HEK293 (cell line): Measurements from ENCODE around the gene NLGN1.

ENCODE experiments used
- CTCF ChIA-PET: fragments of 350-600 bp; formaldehyde crosslinking; extraction: SDS; loops from one replicate; lab custom pipeline; 2021; ENCODE audit warnings: antibody characterized with exemption; lab: Yijun Ruan, JAX
- POLR2A ChIA-PET: fragments of 300-600 bp; formaldehyde crosslinking; extraction: SDS; loops from one replicate; lab custom pipeline; 2020; ENCODE audit warnings: antibody characterized with exemption, inconsistent platforms; lab: Yijun Ruan, JAX
- H3K27ac ChIP-seq: fragments of 200-500 bp; sonication (Bioruptor generic); 2 replicates; pipeline ENCODE4 v1.5.1; 2014; ENCODE audit warnings: low read depth, low read length, control low read depth, inconsistent platforms; ENCODE audit errors: extremely low read depth
- H3K36me3 ChIP-seq, 2 experiments: fragments of 200-500 bp in 1 of 2; sonication (Bioruptor generic) in 1 of 2; 1 replicate in 1 of 2; 2 replicates in 1 of 2; pipeline ENCODE4 v1.5.1; 2014 to 2017; ENCODE audit warnings: inconsistent platforms in 2 of 2, low read length in 2 of 2; ENCODE audit not compliant: control insufficient read depth in 2 of 2, insufficient read depth in 1 of 2
- H3K4me1 ChIP-seq: fragments of 200-500 bp; sonication (Bioruptor generic); 2 replicates; pipeline ENCODE4 v1.5.1; 2014; ENCODE audit warnings: mild to moderate bottlenecking, low read length, inconsistent platforms; ENCODE audit not compliant: control insufficient read depth, insufficient read depth
- H3K4me3 ChIP-seq: 2 replicates; pipeline ENCODE4 v1.5.1; 2011; ENCODE audit warnings: low read depth, mild to moderate bottlenecking, control low read depth, low read length, moderate library complexity
- H3K9me3 ChIP-seq: fragments of 200-500 bp; sonication (Bioruptor generic); 2 replicates; pipeline ENCODE4 v1.5.1; 2014; ENCODE audit warnings: low read depth, low read length, inconsistent platforms; ENCODE audit not compliant: control insufficient read depth, insufficient read depth
- SP3 ChIP-seq: fragments of 450-650 bp; formaldehyde crosslinking; IDR thresholded peaks from 2 replicates; pipeline ENCODE4 v1.5.1; 2016; ENCODE audit warnings: missing biosample characterization, missing genetic modification characterization
- WT1 ChIP-seq: fragments of 450-650 bp; formaldehyde crosslinking; IDR thresholded peaks from 2 replicates; pipeline ENCODE4 v1.5.1; 2016; ENCODE audit warnings: missing biosample characterization, missing genetic modification characterization
- ZFHX2 ChIP-seq: fragments of 450-650 bp; formaldehyde crosslinking; conservative IDR thresholded peaks from 2 replicates; pipeline ENCODE4 v1.5.1; 2016; ENCODE audit warnings: missing biosample characterization, missing genetic modification characterization
- ZNF132 ChIP-seq: fragments of 450-650 bp; formaldehyde crosslinking; IDR thresholded peaks from 2 replicates; pipeline ENCODE4 v1.5.1; 2017; ENCODE audit warnings: missing biosample characterization, missing genetic modification characterization, borderline replicate concordance
- ZNF155 ChIP-seq: fragments of 450-650 bp; formaldehyde crosslinking; IDR thresholded peaks from 2 replicates; pipeline ENCODE4 v1.5.1; 2016; ENCODE audit warnings: missing biosample characterization, missing genetic modification characterization
- ZNF274 ChIP-seq, 2 experiments: fragments of 200-500 bp in 1 of 2; fragments of 450-650 bp in 1 of 2; sonication (Bioruptor generic) in 1 of 2; formaldehyde crosslinking in 1 of 2; IDR thresholded peaks; 2 replicates each; pipeline versions ENCODE4 v1.5.1 to v1.6.1; 2014 to 2016; ENCODE audit warnings: borderline replicate concordance in 1 of 2, inconsistent platforms in 1 of 2, low read length in 1 of 2, missing biosample characterization in 1 of 2, missing genetic modification characterization in 1 of 2
- ZNF416 ChIP-seq: fragments of 450-650 bp; formaldehyde crosslinking; IDR thresholded peaks from 2 replicates; pipeline ENCODE4 v1.5.1; 2016; ENCODE audit warnings: missing biosample characterization, missing genetic modification characterization
- TF ChIP-seq, protein P1 (sequence below): fragments of 450-650 bp; formaldehyde crosslinking; IDR thresholded peaks from 2 replicates; pipeline ENCODE4 v1.5.0; 2017; ENCODE audit warnings: missing biosample characterization, missing genetic modification characterization, borderline replicate concordance
- TF ChIP-seq, protein P2 (sequence below): fragments of 450-650 bp; formaldehyde crosslinking; IDR thresholded peaks from 2 replicates; pipeline ENCODE4 v1.5.1; 2016; ENCODE audit warnings: missing biosample characterization, missing genetic modification characterization, borderline replicate concordance
- TF ChIP-seq, protein P3 (sequence below): fragments of 450-650 bp; formaldehyde crosslinking; IDR thresholded peaks from 2 replicates; pipeline ENCODE4 v1.5.1; 2017; ENCODE audit warnings: missing biosample characterization, missing genetic modification characterization
- TF ChIP-seq, protein P4 (sequence below): fragments of 450-650 bp; formaldehyde crosslinking; IDR thresholded peaks from 2 replicates; pipeline ENCODE4 v1.5.1; 2016; ENCODE audit warnings: missing biosample characterization, missing genetic modification characterization
- TF ChIP-seq, protein P5 (sequence below): fragments of 450-650 bp; formaldehyde crosslinking; IDR thresholded peaks from 2 replicates; pipeline ENCODE4 v1.5.1; 2016; ENCODE audit warnings: missing biosample characterization, missing genetic modification characterization
- TF ChIP-seq, protein P6 (sequence below): fragments of 450-650 bp; formaldehyde crosslinking; IDR thresholded peaks from 2 replicates; pipeline ENCODE4 v1.5.1; 2016; ENCODE audit warnings: missing biosample characterization, missing genetic modification characterization
- TF ChIP-seq, protein P7 (sequence below): fragments of 450-650 bp; formaldehyde crosslinking; conservative IDR thresholded peaks from 2 replicates; pipeline ENCODE4 v1.5.1; 2016; ENCODE audit warnings: low read depth, missing biosample characterization, missing genetic modification characterization

NLGN1 gene

DNA sequence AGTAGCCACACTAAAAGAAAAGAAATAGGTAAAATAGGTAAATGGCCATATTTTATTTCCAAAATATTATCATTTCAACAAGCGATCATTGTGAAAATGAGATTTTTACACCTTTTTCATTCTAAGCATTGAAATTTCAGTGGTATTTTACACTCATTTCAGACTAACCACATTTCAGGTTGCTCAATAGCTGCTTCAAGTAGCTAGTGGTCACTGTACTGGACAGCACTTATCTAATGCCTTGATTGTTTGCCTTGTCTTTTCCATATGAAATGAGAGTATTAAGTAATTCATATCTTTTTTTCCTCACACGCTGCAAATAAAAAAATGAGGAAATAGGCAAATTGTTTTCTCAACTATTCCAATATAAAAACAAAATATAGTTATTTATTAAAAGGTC, 332.8 kb downstream of the NLGN1 start:
- TF ChIP-seq, protein P1, sequence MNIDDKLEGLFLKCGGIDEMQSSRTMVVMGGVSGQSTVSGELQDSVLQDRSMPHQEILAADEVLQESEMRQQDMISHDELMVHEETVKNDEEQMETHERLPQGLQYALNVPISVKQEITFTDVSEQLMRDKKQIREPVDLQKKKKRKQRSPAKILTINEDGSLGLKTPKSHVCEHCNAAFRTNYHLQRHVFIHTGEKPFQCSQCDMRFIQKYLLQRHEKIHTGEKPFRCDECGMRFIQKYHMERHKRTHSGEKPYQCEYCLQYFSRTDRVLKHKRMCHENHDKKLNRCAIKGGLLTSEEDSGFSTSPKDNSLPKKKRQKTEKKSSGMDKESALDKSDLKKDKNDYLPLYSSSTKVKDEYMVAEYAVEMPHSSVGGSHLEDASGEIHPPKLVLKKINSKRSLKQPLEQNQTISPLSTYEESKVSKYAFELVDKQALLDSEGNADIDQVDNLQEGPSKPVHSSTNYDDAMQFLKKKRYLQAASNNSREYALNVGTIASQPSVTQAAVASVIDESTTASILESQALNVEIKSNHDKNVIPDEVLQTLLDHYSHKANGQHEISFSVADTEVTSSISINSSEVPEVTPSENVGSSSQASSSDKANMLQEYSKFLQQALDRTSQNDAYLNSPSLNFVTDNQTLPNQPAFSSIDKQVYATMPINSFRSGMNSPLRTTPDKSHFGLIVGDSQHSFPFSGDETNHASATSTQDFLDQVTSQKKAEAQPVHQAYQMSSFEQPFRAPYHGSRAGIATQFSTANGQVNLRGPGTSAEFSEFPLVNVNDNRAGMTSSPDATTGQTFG (tag by site-specific recombination): no peak
- TF ChIP-seq, protein P2, sequence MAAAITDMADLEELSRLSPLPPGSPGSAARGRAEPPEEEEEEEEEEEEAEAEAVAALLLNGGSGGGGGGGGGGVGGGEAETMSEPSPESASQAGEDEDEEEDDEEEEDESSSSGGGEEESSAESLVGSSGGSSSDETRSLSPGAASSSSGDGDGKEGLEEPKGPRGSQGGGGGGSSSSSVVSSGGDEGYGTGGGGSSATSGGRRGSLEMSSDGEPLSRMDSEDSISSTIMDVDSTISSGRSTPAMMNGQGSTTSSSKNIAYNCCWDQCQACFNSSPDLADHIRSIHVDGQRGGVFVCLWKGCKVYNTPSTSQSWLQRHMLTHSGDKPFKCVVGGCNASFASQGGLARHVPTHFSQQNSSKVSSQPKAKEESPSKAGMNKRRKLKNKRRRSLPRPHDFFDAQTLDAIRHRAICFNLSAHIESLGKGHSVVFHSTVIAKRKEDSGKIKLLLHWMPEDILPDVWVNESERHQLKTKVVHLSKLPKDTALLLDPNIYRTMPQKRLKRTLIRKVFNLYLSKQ: no peak
- TF ChIP-seq, protein P3, sequence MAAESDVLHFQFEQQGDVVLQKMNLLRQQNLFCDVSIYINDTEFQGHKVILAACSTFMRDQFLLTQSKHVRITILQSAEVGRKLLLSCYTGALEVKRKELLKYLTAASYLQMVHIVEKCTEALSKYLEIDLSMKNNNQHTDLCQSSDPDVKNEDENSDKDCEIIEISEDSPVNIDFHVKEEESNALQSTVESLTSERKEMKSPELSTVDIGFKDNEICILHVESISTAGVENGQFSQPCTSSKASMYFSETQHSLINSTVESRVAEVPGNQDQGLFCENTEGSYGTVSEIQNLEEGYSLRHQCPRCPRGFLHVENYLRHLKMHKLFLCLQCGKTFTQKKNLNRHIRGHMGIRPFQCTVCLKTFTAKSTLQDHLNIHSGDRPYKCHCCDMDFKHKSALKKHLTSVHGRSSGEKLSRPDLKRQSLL (tag by site-specific recombination): no peak
- TF ChIP-seq WT1 (no peak), ZNF416 (tag by site-specific recombination) (no peak), ZNF132 (tag by site-specific recombination) (no peak), ZFHX2 (tag by site-specific recombination) (no peak), ZNF155 (tag by site-specific recombination) (no peak), ZNF274 (IDR thresholded peaks at IDR 0.05; ENCODE audit: low read length) (no peak), ZNF274 (tag by site-specific recombination; IDR thresholded peaks at IDR 0.05; ENCODE audit: borderline replicate concordance) (no peak), SP3 (tag by site-specific recombination) (no peak)
- TF ChIP-seq, protein P4, sequence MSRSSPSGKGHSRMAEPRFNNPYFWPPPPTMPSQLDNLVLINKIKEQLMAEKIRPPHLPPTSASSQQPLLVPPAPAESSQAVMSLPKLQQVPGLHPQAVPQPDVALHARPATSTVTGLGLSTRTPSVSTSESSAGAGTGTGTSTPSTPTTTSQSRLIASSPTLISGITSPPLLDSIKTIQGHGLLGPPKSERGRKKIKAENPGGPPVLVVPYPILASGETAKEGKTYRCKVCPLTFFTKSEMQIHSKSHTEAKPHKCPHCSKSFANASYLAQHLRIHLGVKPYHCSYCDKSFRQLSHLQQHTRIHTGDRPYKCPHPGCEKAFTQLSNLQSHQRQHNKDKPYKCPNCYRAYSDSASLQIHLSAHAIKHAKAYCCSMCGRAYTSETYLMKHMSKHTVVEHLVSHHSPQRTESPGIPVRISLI (tag by site-specific recombination): no peak
- TF ChIP-seq, protein P5, sequence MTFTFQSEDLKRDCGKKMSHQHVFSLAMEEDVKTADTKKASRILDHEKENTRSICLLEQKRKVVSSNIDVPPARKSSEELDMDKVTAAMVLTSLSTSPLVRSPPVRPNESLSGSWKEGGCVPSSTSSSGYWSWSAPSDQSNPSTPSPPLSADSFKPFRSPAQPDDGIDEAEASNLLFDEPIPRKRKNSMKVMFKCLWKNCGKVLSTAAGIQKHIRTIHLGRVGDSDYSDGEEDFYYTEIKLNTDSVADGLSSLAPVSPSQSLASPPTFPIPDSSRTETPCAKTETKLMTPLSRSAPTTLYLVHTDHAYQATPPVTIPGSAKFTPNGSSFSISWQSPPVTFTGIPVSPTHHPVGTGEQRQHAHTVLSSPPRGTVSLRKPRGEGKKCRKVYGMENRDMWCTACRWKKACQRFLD (tag by site-specific recombination): no peak
- TF ChIP-seq, protein P6, sequence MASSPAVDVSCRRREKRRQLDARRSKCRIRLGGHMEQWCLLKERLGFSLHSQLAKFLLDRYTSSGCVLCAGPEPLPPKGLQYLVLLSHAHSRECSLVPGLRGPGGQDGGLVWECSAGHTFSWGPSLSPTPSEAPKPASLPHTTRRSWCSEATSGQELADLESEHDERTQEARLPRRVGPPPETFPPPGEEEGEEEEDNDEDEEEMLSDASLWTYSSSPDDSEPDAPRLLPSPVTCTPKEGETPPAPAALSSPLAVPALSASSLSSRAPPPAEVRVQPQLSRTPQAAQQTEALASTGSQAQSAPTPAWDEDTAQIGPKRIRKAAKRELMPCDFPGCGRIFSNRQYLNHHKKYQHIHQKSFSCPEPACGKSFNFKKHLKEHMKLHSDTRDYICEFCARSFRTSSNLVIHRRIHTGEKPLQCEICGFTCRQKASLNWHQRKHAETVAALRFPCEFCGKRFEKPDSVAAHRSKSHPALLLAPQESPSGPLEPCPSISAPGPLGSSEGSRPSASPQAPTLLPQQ (tag by site-specific recombination): no peak
- TF ChIP-seq, protein P7, sequence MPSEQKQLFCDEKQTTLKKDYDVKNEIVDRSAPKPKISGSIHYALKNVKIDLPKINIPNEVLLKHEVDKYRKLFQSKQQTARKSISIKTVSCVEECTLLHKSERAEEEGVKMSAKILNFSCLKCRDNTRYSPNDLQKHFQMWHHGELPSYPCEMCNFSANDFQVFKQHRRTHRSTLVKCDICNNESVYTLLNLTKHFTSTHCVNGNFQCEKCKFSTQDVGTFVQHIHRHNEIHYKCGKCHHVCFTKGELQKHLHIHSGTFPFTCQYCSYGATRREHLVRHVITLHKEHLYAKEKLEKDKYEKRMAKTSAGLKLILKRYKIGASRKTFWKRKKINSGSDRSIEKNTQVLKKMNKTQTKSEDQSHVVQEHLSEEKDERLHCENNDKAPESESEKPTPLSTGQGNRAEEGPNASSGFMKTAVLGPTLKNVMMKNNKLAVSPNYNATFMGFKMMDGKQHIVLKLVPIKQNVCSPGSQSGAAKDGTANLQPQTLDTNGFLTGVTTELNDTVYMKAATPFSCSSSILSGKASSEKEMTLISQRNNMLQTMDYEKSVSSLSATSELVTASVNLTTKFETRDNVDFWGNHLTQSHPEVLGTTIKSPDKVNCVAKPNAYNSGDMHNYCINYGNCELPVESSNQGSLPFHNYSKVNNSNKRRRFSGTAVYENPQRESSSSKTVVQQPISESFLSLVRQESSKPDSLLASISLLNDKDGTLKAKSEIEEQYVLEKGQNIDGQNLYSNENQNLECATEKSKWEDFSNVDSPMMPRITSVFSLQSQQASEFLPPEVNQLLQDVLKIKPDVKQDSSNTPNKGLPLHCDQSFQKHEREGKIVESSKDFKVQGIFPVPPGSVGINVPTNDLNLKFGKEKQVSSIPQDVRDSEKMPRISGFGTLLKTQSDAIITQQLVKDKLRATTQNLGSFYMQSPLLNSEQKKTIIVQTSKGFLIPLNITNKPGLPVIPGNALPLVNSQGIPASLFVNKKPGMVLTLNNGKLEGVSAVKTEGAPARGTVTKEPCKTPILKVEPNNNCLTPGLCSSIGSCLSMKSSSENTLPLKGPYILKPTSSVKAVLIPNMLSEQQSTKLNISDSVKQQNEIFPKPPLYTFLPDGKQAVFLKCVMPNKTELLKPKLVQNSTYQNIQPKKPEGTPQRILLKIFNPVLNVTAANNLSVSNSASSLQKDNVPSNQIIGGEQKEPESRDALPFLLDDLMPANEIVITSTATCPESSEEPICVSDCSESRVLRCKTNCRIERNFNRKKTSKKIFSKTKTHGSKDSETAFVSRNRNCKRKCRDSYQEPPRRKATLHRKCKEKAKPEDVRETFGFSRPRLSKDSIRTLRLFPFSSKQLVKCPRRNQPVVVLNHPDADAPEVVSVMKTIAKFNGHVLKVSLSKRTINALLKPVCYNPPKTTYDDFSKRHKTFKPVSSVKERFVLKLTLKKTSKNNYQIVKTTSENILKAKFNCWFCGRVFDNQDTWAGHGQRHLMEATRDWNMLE (tag by site-specific recombination): no peak
- H3K4me3 ChIP-seq: no peak overlapping the region
- no peak overlapping the region for H3K27ac ChIP-seq
- no peaks in the 10 kb centered on the region for H3K9me3 ChIP-seq
- ChIA-PET CTCF (no interaction called here), POLR2A (no interaction called here)
- H3K4me1 ChIP-seq: no peaks in the 10 kb centered on the region
- H3K36me3 ChIP-seq: no peaks in the 10 kb centered on the region
